Coronary artery (tissue), 2 donors: ENCODE data around the gene CDH4.

Source experiments
- DNase-seq: peaks from one replicate; pipeline ENCODE4 v3.0.0-alpha.2; 2017; ENCODE audit warnings: low spot score
- H3K27ac ChIP-seq, 2 donors: fragments of 200-600 bp; sonication (generic); one replicate each; pipeline ENCODE4 v1.5.1; 2016 to 2019
- H3K4me3 ChIP-seq: fragments of 200-600 bp; sonication (generic); 2 replicates; pipeline ENCODE4 v1.5.1; 2016; ENCODE audit warnings: mild to moderate bottlenecking, moderate library complexity
- TF ChIP-seq, protein P1 (sequence below): fragments of 200-600 bp; sonication (generic); IDR thresholded peaks from one replicate; pipeline ENCODE4 v1.5.1; 2019; ENCODE audit warnings: antibody characterized with exemption

Gene CDH4

GRCh38 chr20:61487346-61487996, 235.4 kb downstream of the CDH4 start:
- TF ChIP-seq, protein P1, sequence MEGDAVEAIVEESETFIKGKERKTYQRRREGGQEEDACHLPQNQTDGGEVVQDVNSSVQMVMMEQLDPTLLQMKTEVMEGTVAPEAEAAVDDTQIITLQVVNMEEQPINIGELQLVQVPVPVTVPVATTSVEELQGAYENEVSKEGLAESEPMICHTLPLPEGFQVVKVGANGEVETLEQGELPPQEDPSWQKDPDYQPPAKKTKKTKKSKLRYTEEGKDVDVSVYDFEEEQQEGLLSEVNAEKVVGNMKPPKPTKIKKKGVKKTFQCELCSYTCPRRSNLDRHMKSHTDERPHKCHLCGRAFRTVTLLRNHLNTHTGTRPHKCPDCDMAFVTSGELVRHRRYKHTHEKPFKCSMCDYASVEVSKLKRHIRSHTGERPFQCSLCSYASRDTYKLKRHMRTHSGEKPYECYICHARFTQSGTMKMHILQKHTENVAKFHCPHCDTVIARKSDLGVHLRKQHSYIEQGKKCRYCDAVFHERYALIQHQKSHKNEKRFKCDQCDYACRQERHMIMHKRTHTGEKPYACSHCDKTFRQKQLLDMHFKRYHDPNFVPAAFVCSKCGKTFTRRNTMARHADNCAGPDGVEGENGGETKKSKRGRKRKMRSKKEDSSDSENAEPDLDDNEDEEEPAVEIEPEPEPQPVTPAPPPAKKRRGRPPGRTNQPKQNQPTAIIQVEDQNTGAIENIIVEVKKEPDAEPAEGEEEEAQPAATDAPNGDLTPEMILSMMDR: no peak
- H3K27ac ChIP-seq: no peak overlapping the region
- no peak overlapping the region for H3K4me3 ChIP-seq
- no peak for DNase-seq

DNA sequence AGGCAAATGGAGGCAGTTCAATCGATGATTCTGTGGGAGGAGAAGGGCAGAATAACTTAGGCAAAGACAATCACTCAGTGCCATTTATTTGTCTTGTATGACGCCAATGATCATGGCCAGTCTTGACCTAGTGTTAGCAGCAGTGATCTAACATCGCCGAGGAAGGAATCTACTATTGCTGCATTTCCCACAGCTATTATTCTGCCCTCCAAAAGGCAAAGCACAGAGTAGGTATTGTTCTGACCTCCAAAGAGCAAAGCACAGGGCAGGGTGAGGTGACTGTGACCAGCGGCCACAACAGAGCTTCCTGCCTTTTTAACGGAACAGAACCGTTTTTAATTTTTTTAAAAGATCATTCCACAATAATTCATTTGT, 235.9 kb downstream of the CDH4 start:
- DNase-seq: no peak
- TF ChIP-seq, protein P1: no peak
- H3K4me3 ChIP-seq: no peak overlapping the region
- H3K27ac ChIP-seq: no peak overlapping the region

DNA sequence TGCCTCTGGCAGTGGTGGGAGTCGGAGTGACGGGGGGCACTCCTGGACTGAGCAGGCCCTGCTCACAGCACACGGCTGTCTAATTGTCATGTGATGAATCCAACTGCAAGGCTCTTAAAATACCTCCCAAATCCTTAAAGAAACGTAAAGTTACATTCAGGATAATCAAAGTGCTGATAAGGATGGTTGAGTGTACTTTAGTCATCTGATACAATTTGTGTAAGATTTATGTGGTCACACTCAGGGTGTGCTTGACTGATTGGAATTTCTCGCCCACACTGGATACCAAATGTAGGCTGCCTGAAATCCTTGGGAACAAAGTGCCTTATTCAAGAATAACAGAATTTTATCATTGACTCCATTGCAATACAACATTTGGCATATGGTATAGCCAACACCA, 238.7 kb downstream of the CDH4 start:
- H3K4me3 ChIP-seq: no peak overlapping the region
- TF ChIP-seq, protein P1: no peak
- DNase-seq: no peak

GRCh38 chr20:61492065-61492464, 240.0 kb downstream of the CDH4 start:
- Histone ChIP-seq H3K4me3 (no peak overlapping the region), H3K27ac (no peak overlapping the region)
- TF ChIP-seq, protein P1: no peak
- no peak for DNase-seq

More for the DNA sequence above, 238.7 kb downstream of the CDH4 start:
- no peak overlapping the region for H3K27ac ChIP-seq

DNA sequence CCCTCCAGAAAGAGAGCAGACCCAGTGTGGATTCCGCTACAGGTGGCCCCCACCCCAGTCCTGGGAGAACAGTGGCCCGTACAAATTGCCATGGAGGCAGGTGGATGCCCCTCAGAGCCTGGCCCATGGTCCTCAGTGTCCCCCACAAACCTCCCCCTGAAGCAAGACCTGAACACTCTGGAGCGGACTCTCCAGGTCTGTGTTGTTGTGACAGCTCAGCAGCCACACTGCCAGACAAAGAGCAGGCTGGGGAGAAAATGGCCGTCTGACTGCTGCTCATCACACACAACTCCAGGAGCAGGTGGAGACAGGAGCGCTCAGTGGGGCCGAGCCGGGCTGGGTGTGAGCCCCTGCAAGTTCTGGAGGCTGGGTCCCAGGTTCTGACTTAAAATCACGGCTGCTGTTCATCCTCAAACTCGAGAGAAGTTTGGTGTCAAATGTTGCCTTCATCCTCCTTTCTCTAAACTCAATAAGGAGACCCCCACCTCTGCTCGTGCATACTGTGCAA, 241.8 kb downstream of the CDH4 start:
- TF ChIP-seq, protein P1: no peak
- H3K27ac ChIP-seq: no peak overlapping the region
- DNase-seq: no peak
- no peak overlapping the region for H3K4me3 ChIP-seq

DNA sequence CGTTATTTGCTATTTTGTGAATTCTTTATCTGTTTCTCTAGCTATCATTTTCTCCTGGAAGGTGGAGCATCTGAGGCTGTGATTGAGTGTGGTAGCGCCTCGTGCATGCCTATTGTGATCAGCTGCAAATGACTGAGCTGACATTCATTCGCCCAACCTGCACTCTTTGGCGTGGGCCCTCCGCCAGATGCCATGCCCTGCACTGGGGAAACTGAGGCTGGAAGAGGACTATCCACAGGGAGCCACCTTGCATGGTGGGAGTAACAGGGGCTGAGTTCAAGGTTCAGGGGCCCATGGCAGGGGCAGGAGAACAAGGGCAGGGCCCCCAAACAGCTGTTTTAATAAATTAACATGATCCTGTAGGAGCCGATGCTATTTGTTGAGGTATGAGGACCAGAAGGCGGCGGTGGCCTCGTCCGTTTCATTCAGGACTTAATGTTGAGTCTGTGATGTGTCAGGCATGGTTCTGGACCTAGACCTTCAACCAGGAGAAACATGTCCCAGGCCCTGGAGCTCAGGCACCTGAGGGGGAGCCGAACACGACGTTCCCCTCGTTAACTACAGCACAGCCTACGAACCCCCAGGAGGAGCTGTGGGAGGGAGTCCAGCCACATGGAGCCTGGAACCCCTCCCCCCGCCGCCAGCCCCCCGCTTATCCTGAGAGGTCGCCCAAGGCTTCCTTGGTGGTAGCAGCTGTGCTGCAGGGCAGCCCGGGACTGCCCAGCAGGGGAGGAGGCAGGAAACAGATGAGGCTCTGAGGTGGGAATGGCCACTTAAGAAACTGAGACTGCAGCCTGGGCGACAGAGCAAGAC, 242.9 kb downstream of the CDH4 start:
- TF ChIP-seq, protein P1: no peak
- Histone ChIP-seq H3K27ac (no peak overlapping the region), H3K4me3 (no peak overlapping the region)
- DNase-seq: no peak
